Psoas muscle (tissue), 8 donors: ENCODE results near the gene CHCHD6. TPM values are rescaled to one million over a fixed set of nuclear protein-coding genes. Genes with fewer than 3 reads are reported as not detected.

Experiments used
- ATAC-seq, 4 donors: fragments of 200-7000 bp; cut with Tn5 transposase; one replicate each; pipeline ENCODE4 v1.9.1; 2020; ENCODE audit warnings: moderate library complexity in 3 of 4, mild to moderate bottlenecking in 2 of 4
- DNase-seq, 2 donors: peaks; one replicate each; pipeline ENCODE4 v3.0.0-alpha.2; 2020
- H3K27ac ChIP-seq: fragments of 200-600 bp; one replicate; pipeline ENCODE4 v1.8.0; 2022
- H3K27me3 ChIP-seq, 3 donors: fragments of 200-600 bp in 1 of 3; one replicate each; pipeline versions ENCODE4 v1.6.1 to v1.8.0; 2013 to 2022; ENCODE audit warnings: low read length in 2 of 3, mild to moderate bottlenecking in 2 of 3, moderate library complexity in 1 of 3; ENCODE audit not compliant: insufficient read depth in 3 of 3
- H3K36me3 ChIP-seq, 2 donors: fragments of 200-600 bp in 1 of 2; one replicate each; pipeline versions ENCODE4 v1.6.1 to v1.8.0; 2013 to 2022; ENCODE audit warnings: low read depth in 1 of 2, mild to moderate bottlenecking in 1 of 2, moderate library complexity in 1 of 2; ENCODE audit not compliant: insufficient read depth in 1 of 2
- H3K4me1 ChIP-seq: fragments of 200-600 bp; one replicate; pipeline ENCODE4 v1.8.0; 2022
- H3K4me3 ChIP-seq: fragments of 200-600 bp; one replicate; pipeline ENCODE4 v1.8.0; 2022; ENCODE audit warnings: mild to moderate bottlenecking
- H3K9me3 ChIP-seq: fragments of 200-600 bp; one replicate; pipeline ENCODE4 v1.8.0; 2022
- WGBS, 3 donors: extraction: QIAGEN DNeasy Blood & Tissue Kit; methylation state at CpG; one replicate each; pipeline versions ENCODE4 v1.1.6 to v1.1.7; 2013; 5-methylcytosine and 5-hydroxymethylcytosine counted together
- intact Hi-C, 2 donors: fragments of 100-400 bp; cut with DNase I; formaldehyde crosslinking; loops; one replicate each; pipeline versions ENCODE4 v1.11.0 to v1.14.2; 2022
- polyA plus RNA-seq, 3 donors: library from polyadenylated mRNA; stranded (reverse); fragments of 200-250 nt; gene quantifications; one replicate each; pipeline ENCODE4 v1.2.3, GENCODE V29; 2013
- total RNA-seq, 4 donors: library from RNA; stranded (reverse); fragmentation: NEBNext Ultra II Directional in 2 of 4; extraction: Animal tissue kit (Norgen Biotek cat#: 25700) in 2 of 4; gene quantifications; one replicate each; pipeline versions ENCODE4 v1.2.1 to v1.2.4, GENCODE V29; 2021 to 2023
- TF ChIP-seq, protein P1 (sequence below): fragments of 200-600 bp; IDR thresholded peaks from one replicate; pipeline ENCODE4 v1.8.0; 2022; ENCODE audit warnings: antibody characterized with exemption
- donor health status: healthy with polysubstance abuse.
- donor health status: DM: no; HTN: no; CAD: no; lungs with moderate emphysema.
- donor health status: Bipolar disorder and iron deficiency.
- donor health status: healthy.
- donor health status: DM: yes; HTN: yes; CAD: no.
- donor health status: DM: no; HTN: no; CAD: no.
- donor health status: DM: no; HTN: no; CAD: no.
- donor health status: DM: yes; HTN: yes; CAD: no.

The CHCHD6 gene
- total and polyA plus RNA-seq, 7 donors: 2.4 to 13.8 (median 3.5) TPM

GRCh38 chr3:126982126-126982470 is 278.1 kb downstream of the CHCHD6 start:
- Histone ChIP-seq H3K4me1 (peaks cover 11% of the 10 kb centered on the region), H3K4me3 (peak overlapping the region; percentile 64), H3K9me3 (no peaks in the 10 kb centered on the region), H3K27ac (peak overlapping the region; percentile 62), H3K36me3 (no peaks in the 10 kb centered on the region), H3K27me3 (no peaks in the 10 kb centered on the region)
- ATAC-seq (no peak), DNase-seq (peak in 1 of 2 donors; percentile 53)
- WGBS, 3 donors: 17 to 22% (median 17%) methylated on average over 12 of the region's 12 CpGs
- TF ChIP-seq, protein P1, sequence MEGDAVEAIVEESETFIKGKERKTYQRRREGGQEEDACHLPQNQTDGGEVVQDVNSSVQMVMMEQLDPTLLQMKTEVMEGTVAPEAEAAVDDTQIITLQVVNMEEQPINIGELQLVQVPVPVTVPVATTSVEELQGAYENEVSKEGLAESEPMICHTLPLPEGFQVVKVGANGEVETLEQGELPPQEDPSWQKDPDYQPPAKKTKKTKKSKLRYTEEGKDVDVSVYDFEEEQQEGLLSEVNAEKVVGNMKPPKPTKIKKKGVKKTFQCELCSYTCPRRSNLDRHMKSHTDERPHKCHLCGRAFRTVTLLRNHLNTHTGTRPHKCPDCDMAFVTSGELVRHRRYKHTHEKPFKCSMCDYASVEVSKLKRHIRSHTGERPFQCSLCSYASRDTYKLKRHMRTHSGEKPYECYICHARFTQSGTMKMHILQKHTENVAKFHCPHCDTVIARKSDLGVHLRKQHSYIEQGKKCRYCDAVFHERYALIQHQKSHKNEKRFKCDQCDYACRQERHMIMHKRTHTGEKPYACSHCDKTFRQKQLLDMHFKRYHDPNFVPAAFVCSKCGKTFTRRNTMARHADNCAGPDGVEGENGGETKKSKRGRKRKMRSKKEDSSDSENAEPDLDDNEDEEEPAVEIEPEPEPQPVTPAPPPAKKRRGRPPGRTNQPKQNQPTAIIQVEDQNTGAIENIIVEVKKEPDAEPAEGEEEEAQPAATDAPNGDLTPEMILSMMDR: no peak
- intact Hi-C loops: loop anchor here (1.0 to 10.0 kb wide), 6 partner anchors 195 to 565 kb away; no protein-coding TSS in a partner anchor

GRCh38 chr3:126982471-126983175 is 278.6 kb downstream of the CHCHD6 start, which contains the start of gene PLXNA1:
Gene PLXNA1 (plus strand): TSS chr3:126983115. CDS start chr3:126988594, 5,479 bp downstream.
- Histone ChIP-seq H3K4me1 (peaks cover 11% of the 10 kb centered on the region), H3K9me3 (no peaks in the 10 kb centered on the region), H3K27me3 (no peaks in the 10 kb centered on the region), H3K4me3 (peak within 1 kb of the TSS; percentile 80), H3K36me3 (no peaks in the 10 kb centered on the region), H3K27ac (peak within 1 kb of the TSS; percentile 62)
- peak; percentile 84 to 88 for DNase-seq
- TF ChIP-seq, protein P1: peak; percentile 75
- 1% methylated on average over 45 to 89 of the region's 89 CpGs for WGBS, 3 donors
- intact Hi-C loops: loop anchor here (1.0 to 10.0 kb wide), 6 partner anchors 195 to 565 kb away; no protein-coding TSS in a partner anchor
- ATAC-seq: peak; percentile 85 to 92 (median 89)

- no peaks in the 10 kb centered on the region for H3K27me3 ChIP-seq
- no peak for DNase-seq
- peak in 3 of 4 donors; percentile 23 to 32 (median 25) for ATAC-seq
Observed at GRCh38 chr3:126983276-126983652, 279.2 kb downstream of the CHCHD6 start.

DNA sequence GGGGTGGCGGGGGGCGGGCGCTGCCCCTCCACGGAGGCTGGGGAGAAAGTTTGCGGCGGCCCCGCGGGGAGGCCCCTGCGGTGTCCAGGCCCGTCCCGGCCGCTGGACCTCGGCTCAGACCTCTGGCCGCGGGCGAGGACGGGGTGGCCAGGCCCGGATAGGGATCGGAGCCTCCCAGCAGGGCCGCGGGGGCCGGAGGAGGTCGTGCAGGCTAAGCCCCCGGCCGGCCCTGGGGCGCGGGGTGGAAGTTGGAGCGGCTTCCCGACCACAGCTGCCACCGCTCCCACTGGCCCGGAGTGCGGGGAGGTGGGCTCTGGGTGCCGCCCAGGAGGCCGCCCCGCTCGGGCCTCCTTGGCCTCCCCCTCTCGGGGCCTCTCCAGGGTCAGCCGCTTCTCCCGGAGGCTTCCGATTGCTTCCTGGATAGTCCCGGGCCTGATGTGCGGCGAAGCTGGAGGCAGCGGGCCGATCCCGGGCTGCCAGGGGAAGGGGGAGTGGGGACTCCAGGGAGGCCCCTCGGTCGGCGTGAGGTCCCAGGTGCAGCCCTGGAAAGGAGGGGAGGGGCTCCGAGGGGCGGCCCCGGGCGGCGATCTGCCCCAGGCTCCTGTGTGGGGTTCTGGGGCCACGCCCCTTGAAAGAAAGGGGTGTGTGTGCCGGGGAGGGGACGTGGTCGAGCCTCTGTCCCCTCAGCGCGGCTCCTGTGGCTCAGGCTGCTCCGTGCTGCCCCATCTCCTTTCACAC is 279.8 kb downstream of the CHCHD6 start:
- no peak for DNase-seq
- no peaks in the 10 kb centered on the region for H3K27me3 ChIP-seq
- ATAC-seq: peak in 3 of 4 donors; percentile 16 to 21 (median 19)
- peak overlapping the region; percentile 80 for H3K4me3 ChIP-seq
- TF ChIP-seq, protein P1: no peak
- WGBS, 3 donors: 7 to 12% (median 10%) methylated on average over 32 to 61 of the region's 61 CpGs
- peak overlapping the region; percentile 16 for H3K27ac ChIP-seq
- H3K9me3 ChIP-seq: no peaks in the 10 kb centered on the region
- intact Hi-C loops: loop anchor here (1.0 to 10.0 kb wide), 6 partner anchors 193 to 563 kb away; no protein-coding TSS in a partner anchor
- H3K36me3 ChIP-seq: peaks cover 0 to 4% of the 10 kb centered on the region in 2 donors
- H3K4me1 ChIP-seq: peaks cover 11% of the 10 kb centered on the region

More at GRCh38 chr3:126983276-126983652, 279.2 kb downstream of the CHCHD6 start:
- Histone ChIP-seq H3K4me3 (peak overlapping the region; percentile 80), H3K9me3 (no peaks in the 10 kb centered on the region), H3K27ac (no peak overlapping the region), H3K4me1 (peaks cover 11% of the 10 kb centered on the region), H3K36me3 (no peaks in the 10 kb centered on the region)
- intact Hi-C loops: loop anchor here (2.0 to 10.0 kb wide), 5 partner anchors 194 to 564 kb away; no protein-coding TSS in a partner anchor
- TF ChIP-seq, protein P1: no peak
- WGBS, 3 donors: 0% methylated on average over 4 to 59 of the region's 70 CpGs
